Erythroblast (primary cell): Measurements from ENCODE around the gene FLT3.

Experiments used
- GATA1 ChIP-seq: IDR thresholded peaks from 2 replicates; pipeline ENCODE4 v1.6.1; 2011; ENCODE audit warnings: low read depth, mild to moderate bottlenecking, control low read depth, low read length, moderate library complexity
- POLR2A ChIP-seq: IDR thresholded peaks from 2 replicates; pipeline ENCODE4 v1.6.1; 2011; ENCODE audit warnings: mild to moderate bottlenecking, low read length

DNA sequence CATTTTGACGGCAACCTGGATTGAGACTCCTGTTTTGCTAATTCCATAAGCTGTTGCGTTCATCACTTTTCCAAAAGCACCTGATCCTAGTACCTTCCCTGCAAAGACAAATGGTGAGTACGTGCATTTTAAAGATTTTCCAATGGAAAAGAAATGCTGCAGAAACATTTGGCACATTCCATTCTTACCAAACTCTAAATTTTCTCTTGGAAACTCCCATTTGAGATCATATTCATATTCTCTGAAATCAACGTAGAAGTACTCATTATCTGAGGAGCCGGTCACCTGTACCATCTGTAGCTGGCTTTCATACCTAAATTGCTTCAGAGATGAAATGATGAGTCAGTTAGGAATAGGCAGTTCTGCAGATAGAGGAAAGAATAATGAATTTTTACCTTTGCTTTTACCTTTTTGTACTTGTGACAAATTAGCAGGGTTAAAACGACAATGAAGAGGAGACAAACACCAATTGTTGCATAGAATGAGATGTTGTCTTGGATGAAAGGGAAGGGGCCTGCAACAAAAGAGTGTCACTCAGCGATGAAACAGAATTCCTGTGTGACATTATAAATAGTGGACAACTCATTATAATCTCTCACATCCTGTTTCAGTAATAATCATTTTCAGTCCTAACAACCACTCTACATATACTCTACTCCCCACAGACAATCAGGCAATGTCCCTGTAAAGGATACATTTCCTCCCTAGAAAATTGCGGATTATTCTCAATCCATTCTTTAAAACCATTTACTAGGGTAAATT, 66.3 kb downstream of the FLT3 start:
- no peak for TF ChIP-seq POLR2A
- TF ChIP-seq GATA1: no peak
